NCI-H1105 (cell line): ENCODE measurements around the gene UNC13C.

Experiments
- DNase-seq: peaks from one replicate; lab custom pipeline; 2025; lab: John Stamatoyannopoulos, UW

UNC13C gene

GRCh38 chr15:54026258-54026657 lies 48.0 kb downstream of the UNC13C start:
- DNase-seq = no peak

- DNase-seq = no peak
Measured at GRCh38 chr15:54026891-54027290, 48.6 kb downstream of the UNC13C start.

GRCh38 chr15:54029081-54029480 lies 50.8 kb downstream of the UNC13C start:
- no peak for DNase-seq

GRCh38 chr15:54032066-54032465 lies 53.8 kb downstream of the UNC13C start:
- DNase-seq = no peak

- DNase-seq = no peak
Measured at GRCh38 chr15:54033356-54033860, 55.2 kb downstream of the UNC13C start.

- DNase-seq = no peak
Measured at GRCh38 chr15:54033869-54034458, 55.7 kb downstream of the UNC13C start.

GRCh38 chr15:54035616-54036015 lies 57.4 kb downstream of the UNC13C start:
- DNase-seq = no peak

- DNase-seq = no peak
Measured at GRCh38 chr15:54045397-54045796, 67.2 kb downstream of the UNC13C start.

GRCh38 chr15:54046093-54046492 lies 67.9 kb downstream of the UNC13C start:
- no peak for DNase-seq

- DNase-seq = no peak
Measured at GRCh38 chr15:54064365-54064764, 86.1 kb downstream of the UNC13C start.

- DNase-seq = no peak
Measured at GRCh38 chr15:54066403-54066802, 88.2 kb downstream of the UNC13C start.

- DNase-seq = no peak
Measured at GRCh38 chr15:54082836-54083492, 104.7 kb downstream of the UNC13C start.

GRCh38 chr15:54083501-54083900 lies 105.3 kb downstream of the UNC13C start:
- DNase-seq = no peak

GRCh38 chr15:54083991-54084390 lies 105.8 kb downstream of the UNC13C start:
- no peak for DNase-seq

GRCh38 chr15:54088837-54089236 lies 110.6 kb downstream of the UNC13C start:
- DNase-seq = no peak

GRCh38 chr15:54089776-54090175 lies 111.5 kb downstream of the UNC13C start:
- no peak for DNase-seq

GRCh38 chr15:54091651-54092050 lies 113.4 kb downstream of the UNC13C start:
- DNase-seq = no peak

GRCh38 chr15:54094661-54095060 lies 116.4 kb downstream of the UNC13C start:
- no peak for DNase-seq

GRCh38 chr15:54097019-54097418 lies 118.8 kb downstream of the UNC13C start:
- DNase-seq = no peak

GRCh38 chr15:54099010-54099409 lies 120.8 kb downstream of the UNC13C start:
- no peak for DNase-seq

GRCh38 chr15:54101664-54102270 lies 123.5 kb downstream of the UNC13C start:
- DNase-seq = no peak

GRCh38 chr15:54102704-54103103 lies 124.5 kb downstream of the UNC13C start:
- no peak for DNase-seq

GRCh38 chr15:54109014-54109413 lies 130.8 kb downstream of the UNC13C start:
- DNase-seq = no peak
